Neuronal stem cell (in vitro differentiated cells): ENCODE results near the gene CPSF4L.

Experiments used
- DNase-seq: peaks from one replicate; pipeline ENCODE4 v3.0.0-alpha.2; 2013; ENCODE audit warnings: low spot score
- H2AFZ ChIP-seq: one replicate; pipeline ENCODE4 v1.6.1; 2013; ENCODE audit warnings: mild to moderate bottlenecking, low read length, inconsistent platforms
- H2AK5ac ChIP-seq: 2 replicates; pipeline ENCODE4 v1.6.1; 2013; ENCODE audit warnings: low read depth, mild to moderate bottlenecking, inconsistent platforms, low read length, moderate library complexity, mixed read lengths
- H2BK120ac ChIP-seq: 2 replicates; pipeline ENCODE4 v1.6.1; 2013; ENCODE audit warnings: low read depth, mild to moderate bottlenecking, inconsistent platforms, low read length, moderate library complexity, mixed read lengths
- H2BK12ac ChIP-seq: one replicate; pipeline ENCODE4 v1.6.1; 2013; ENCODE audit warnings: low read length, inconsistent platforms
- H2BK15ac ChIP-seq: 2 replicates; pipeline ENCODE4 v1.6.1; 2013; ENCODE audit warnings: mild to moderate bottlenecking, low read length, inconsistent platforms, mixed read lengths
- H2BK5ac ChIP-seq: one replicate; pipeline ENCODE4 v1.6.1; 2013; ENCODE audit warnings: inconsistent platforms, mild to moderate bottlenecking, low read length, moderate library complexity
- H3K14ac ChIP-seq: one replicate; pipeline ENCODE4 v1.6.1; 2013; ENCODE audit warnings: low read length, inconsistent platforms
- H3K18ac ChIP-seq: 2 replicates; pipeline ENCODE4 v1.6.1; 2013; ENCODE audit warnings: low read length, inconsistent platforms
- H3K23ac ChIP-seq: 2 replicates; pipeline ENCODE4 v1.6.1; 2013; ENCODE audit warnings: low read depth, mild to moderate bottlenecking, mixed read lengths, low read length, inconsistent platforms; ENCODE audit not compliant: poor library complexity
- H3K27ac ChIP-seq: replicated peaks from 3 replicates; pipeline ENCODE4 v1.5.1; 2013; ENCODE audit warnings: low read length, inconsistent platforms
- H3K27me3 ChIP-seq, 3 experiments: 2 replicates each; pipeline ENCODE4 v1.6.1; 2013; ENCODE audit warnings: low read length in 3 of 3, mild to moderate bottlenecking in 2 of 3, inconsistent platforms in 1 of 3, low read depth in 1 of 3, mixed read lengths in 1 of 3, moderate library complexity in 1 of 3; ENCODE audit not compliant: control insufficient read depth in 3 of 3, insufficient read depth in 3 of 3
- H3K36me3 ChIP-seq, 2 donors: replicated peaks in 1 of 2; 2 replicates each; pipeline ENCODE4 v1.6.1; 2013; ENCODE audit warnings: low read length in 2 of 2; ENCODE audit not compliant: control insufficient read depth in 2 of 2, insufficient read depth in 2 of 2
- H3K4ac ChIP-seq: 2 replicates; pipeline ENCODE4 v1.6.1; 2013; ENCODE audit warnings: inconsistent platforms, mild to moderate bottlenecking, low read length, moderate library complexity
- H3K4me1 ChIP-seq, 2 donors: 1 replicate in 1 of 2; 2 replicates in 1 of 2; pipeline ENCODE4 v1.6.1; 2013; ENCODE audit warnings: low read length in 2 of 2, low read depth in 1 of 2; ENCODE audit not compliant: control insufficient read depth in 2 of 2, insufficient read depth in 1 of 2
- H3K4me2 ChIP-seq: one replicate; pipeline ENCODE4 v1.6.1; 2013; ENCODE audit warnings: mild to moderate bottlenecking, low read length, inconsistent platforms; ENCODE audit not compliant: insufficient read depth, poor library complexity, severe bottlenecking
- H3K4me3 ChIP-seq, 2 donors: 2 replicates each; pipeline ENCODE4 v1.5.1; 2013; ENCODE audit warnings: low read length in 2 of 2, mild to moderate bottlenecking in 2 of 2, inconsistent platforms in 1 of 2, moderate library complexity in 1 of 2
- H3K79me1 ChIP-seq: one replicate; pipeline ENCODE4 v1.6.1; 2013; ENCODE audit warnings: low read depth, mild to moderate bottlenecking, inconsistent platforms, low read length, moderate library complexity
- H3K9ac ChIP-seq: one replicate; pipeline ENCODE4 v1.6.1; 2013; ENCODE audit warnings: mild to moderate bottlenecking, low read depth, low read length, inconsistent platforms; ENCODE audit not compliant: poor library complexity
- H3K9me3 ChIP-seq, 2 donors: replicated peaks in 1 of 2; 2 replicates each; pipeline versions ENCODE3 to v1.6.1; 2013; ENCODE audit warnings: low read length in 2 of 2, mild to moderate bottlenecking in 2 of 2, inconsistent platforms in 1 of 2, low read depth in 1 of 2, mixed read lengths in 1 of 2, moderate library complexity in 1 of 2; ENCODE audit not compliant: control insufficient read depth in 2 of 2, insufficient read depth in 1 of 2
- H4K8ac ChIP-seq: one replicate; pipeline ENCODE4 v1.6.1; 2013; ENCODE audit warnings: low read depth, mild to moderate bottlenecking, inconsistent platforms, low read length, moderate library complexity
- H4K91ac ChIP-seq: one replicate; pipeline ENCODE4 v1.6.1; 2013; ENCODE audit warnings: low read length, low read depth, mild to moderate bottlenecking, inconsistent platforms; ENCODE audit not compliant: poor library complexity
- WGBS, 2 donors: extraction: QIAGEN DNeasy Blood & Tissue Kit; methylation state at CpG; one replicate each; pipeline ENCODE4 v1.1.7; 2013; ENCODE audit warnings: missing lambda C conversion rate in 2 of 2, mixed read lengths in 1 of 2; ENCODE audit not compliant: insufficient read length in 2 of 2, insufficient replicate concordance in 1 of 2; ENCODE audit errors: extremely low coverage in 2 of 2; 5-methylcytosine and 5-hydroxymethylcytosine counted together

Gene CPSF4L

GRCh38 chr17:73292031-73292531 lies 30.4 kb upstream of the CPSF4L start:
- Histone ChIP-seq H3K27me3 (no peaks in the 10 kb centered on the region), H3K14ac (no peak overlapping the region), H4K91ac (peak overlapping the region; percentile 3), H2BK15ac (no peak overlapping the region), H4K8ac (no peak overlapping the region), H2BK5ac (no peak overlapping the region), H2BK120ac (no peak overlapping the region), H3K9me3 (no peaks in the 10 kb centered on the region), H3K4me3 (no peak overlapping the region), H3K27ac (no peak overlapping the region), H3K23ac (peak overlapping the region; percentile 76), H3K36me3 (no peaks in the 10 kb centered on the region), H3K4me1 (peaks cover 2 to 19% of the 10 kb centered on the region in 2 donors), H2BK12ac (no peak overlapping the region), H3K18ac (peak overlapping the region; percentile 74), H2AFZ (no peak overlapping the region), H3K4ac (no peak overlapping the region), H3K4me2 (no peak overlapping the region), H3K9ac (no peak overlapping the region), H3K79me1 (peaks cover 18% of the 10 kb centered on the region), H2AK5ac (peak overlapping the region; percentile 2)
- no CpG with 5 or more reads among the region's 12 CpGs for whole genome bisulfite sequencing, 2 donors
- no peak for DNase-seq

- Histone ChIP-seq H3K9me3 (no peaks in the 10 kb centered on the region), H3K79me1 (peaks cover 19% of the 10 kb centered on the region), H3K4me3 (no peak overlapping the region), H3K18ac (peak overlapping the region; percentile 72), H3K27me3 (no peaks in the 10 kb centered on the region), H2AK5ac (peak overlapping the region; percentile 2), H3K36me3 (peaks cover 0 to 2% of the 10 kb centered on the region in 2 donors), H3K27ac (no peak overlapping the region), H2BK12ac (no peak overlapping the region), H2BK15ac (no peak overlapping the region), H3K14ac (no peak overlapping the region), H2BK120ac (no peak overlapping the region), H4K8ac (no peak overlapping the region), H3K4me2 (no peak overlapping the region), H3K4ac (no peak overlapping the region), H3K4me1 (peaks cover 2 to 27% of the 10 kb centered on the region in 2 donors), H3K23ac (no peak overlapping the region), H3K9ac (no peak overlapping the region), H4K91ac (no peak overlapping the region), H2BK5ac (no peak overlapping the region), H2AFZ (no peak overlapping the region)
- no peak for DNase-seq
- no CpG with 5 or more reads among the region's 8 CpGs for WGBS, 2 donors
Observed at GRCh38 chr17:73291260-73291801, 29.7 kb upstream of the CPSF4L start.

GRCh38 chr17:73290399-73291259 lies 28.9 kb upstream of the CPSF4L start:
- H3K23ac ChIP-seq, result no peak overlapping the region
- H2BK120ac ChIP-seq, result no peak overlapping the region
- no peak overlapping the region for H4K8ac ChIP-seq
- no peak overlapping the region for H3K27ac ChIP-seq
- no peak overlapping the region for H3K14ac ChIP-seq
- no peak overlapping the region for H3K4me2 ChIP-seq
- H3K27me3 ChIP-seq, result no peaks in the 10 kb centered on the region
- no peak overlapping the region for H2AFZ ChIP-seq
- H3K79me1 ChIP-seq, result peaks cover 26% of the 10 kb centered on the region
- no peak overlapping the region for H2BK12ac ChIP-seq
- H3K9me3 ChIP-seq, result no peaks in the 10 kb centered on the region
- no peak for DNase-seq
- H3K36me3 ChIP-seq, result peaks cover 5 to 9% of the 10 kb centered on the region in 2 donors
- H3K9ac ChIP-seq, result no peak overlapping the region
- H3K4me3 ChIP-seq, result no peak overlapping the region
- H3K4me1 ChIP-seq, result peaks cover 3 to 33% of the 10 kb centered on the region in 2 donors
- H2BK5ac ChIP-seq, result no peak overlapping the region
- no peak overlapping the region for H2BK15ac ChIP-seq
- no peak overlapping the region for H2AK5ac ChIP-seq
- no CpG with 5 or more reads among the region's 16 CpGs for WGBS, 2 donors
- H3K18ac ChIP-seq, result peak overlapping the region; percentile 72
- H3K4ac ChIP-seq, result no peak overlapping the region
- no peak overlapping the region for H4K91ac ChIP-seq

GRCh38 chr17:73289549-73290254 lies 28.0 kb upstream of the CPSF4L start:
- Histone ChIP-seq H3K36me3 (peaks cover 12 to 18% of the 10 kb centered on the region in 2 donors), H3K9me3 (no peaks in the 10 kb centered on the region), H2BK120ac (no peak overlapping the region), H3K14ac (no peak overlapping the region), H2BK15ac (no peak overlapping the region), H2BK12ac (no peak overlapping the region), H4K8ac (no peak overlapping the region), H3K27me3 (no peaks in the 10 kb centered on the region), H2AK5ac (no peak overlapping the region), H3K4ac (no peak overlapping the region), H2BK5ac (no peak overlapping the region), H3K9ac (no peak overlapping the region), H4K91ac (no peak overlapping the region), H3K4me1 (peaks cover 12 to 41% of the 10 kb centered on the region in 2 donors), H3K4me2 (no peak overlapping the region), H3K23ac (no peak overlapping the region), H2AFZ (no peak overlapping the region), H3K18ac (no peak overlapping the region), H3K4me3 (no peak overlapping the region), H3K27ac (no peak overlapping the region), H3K79me1 (peaks cover 29% of the 10 kb centered on the region)
- WGBS, 2 donors, result no CpG with 5 or more reads among the region's 7 CpGs
- DNase-seq, result no peak
